ENCODE measurements around the gene FAM174C.

The FAM174C gene

GRCh38 chr19:1288833-1289685 is 13.7 kb downstream of the FAM174C start (continued):
- TF ChIP-seq ZBTB10 (tag by site-specific recombination; IDR thresholded peaks at IDR 0.05) (0 out of 2 replicates have a peak, but pooled peaks have one; percentile 40), ZNF501 (tag by site-specific recombination; IDR thresholded peaks at IDR 0.05) (no peak), HIC1 (tag by site-specific recombination; IDR thresholded peaks at IDR 0.05) (peak; percentile 69)

DNA sequence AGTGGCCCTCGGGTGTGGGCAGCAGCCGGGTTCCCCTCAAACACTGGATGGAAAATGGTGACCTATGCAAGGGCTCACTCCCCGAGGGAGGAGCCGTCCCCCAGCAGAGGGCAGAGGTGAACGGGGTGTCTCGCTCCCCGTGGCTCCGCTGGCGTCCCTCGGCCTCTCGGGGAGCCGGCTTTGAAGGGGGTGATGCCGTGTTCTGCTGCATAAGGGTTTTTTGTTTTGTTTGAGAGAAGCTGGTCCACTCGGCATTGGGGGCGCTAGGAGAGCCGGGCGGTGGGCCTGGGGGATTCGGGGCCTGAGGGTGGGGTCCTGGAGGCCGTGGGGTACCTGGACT is 14.3 kb downstream of the FAM174C start:
- ChIA-PET POLR2A (no interaction called here), CTCF (no interaction called here)
- TF ChIP-seq ZNF624 (tag by site-specific recombination; IDR thresholded peaks at IDR 0.05) (no peak), GLIS2 (tag by site-specific recombination; IDR thresholded peaks at IDR 0.05) (peak; percentile 7; the same call in 1 of the 2 replicates)
- Histone ChIP-seq H3K4me3 (ENCODE audit: low read depth, low read length) (no peak overlapping the region), H3K9me3 (ENCODE audit: control insufficient read depth, insufficient read depth, low read depth, low read length) (no peaks in the 10 kb centered on the region), H3K27ac (ENCODE audit: extremely low read depth, low read depth, low read length) (no peak overlapping the region), H3K4me1 (ENCODE audit: control insufficient read depth, insufficient read depth, low read length) (peaks cover 5% of the 10 kb centered on the region), H3K36me3 (ENCODE audit: control insufficient read depth in 2 of 2, insufficient read depth in 1 of 2, low read length in 2 of 2) (no peaks in the 10 kb centered on the region)

GRCh38 chr19:1290196-1290702 is 14.9 kb downstream of the FAM174C start:
- Histone ChIP-seq H3K27ac (ENCODE audit: extremely low read depth, low read depth, low read length) (no peak overlapping the region), H3K9me3 (ENCODE audit: control insufficient read depth, insufficient read depth, low read depth, low read length) (no peaks in the 10 kb centered on the region), H3K4me3 (ENCODE audit: low read depth, low read length) (no peak overlapping the region), H3K36me3 (ENCODE audit: control insufficient read depth in 2 of 2, insufficient read depth in 1 of 2, low read length in 2 of 2) (no peaks in the 10 kb centered on the region), H3K4me1 (ENCODE audit: control insufficient read depth, insufficient read depth, low read length) (peaks cover 5% of the 10 kb centered on the region)
- no peak for TF ChIP-seq ZNF423 (tag by site-specific recombination; IDR thresholded peaks at IDR 0.05)
- no peak for TF ChIP-seq ZNF19 (tag by site-specific recombination; IDR thresholded peaks at IDR 0.05; ENCODE audit: low read depth)
- TF ChIP-seq ZNF211 (tag by site-specific recombination; IDR thresholded peaks at IDR 0.05; ENCODE audit: low read depth) = no peak
- TF ChIP-seq GLIS2 (tag by site-specific recombination; IDR thresholded peaks at IDR 0.05) = peak; percentile 10; the same call in 1 of the 2 replicates
- TF ChIP-seq ZNF138 (tag by site-specific recombination; IDR thresholded peaks at IDR 0.05; ENCODE audit: borderline replicate concordance) = no peak
- 0 out of 2 replicates have a peak, but pooled peaks have one; percentile 5 for TF ChIP-seq ZBTB8A (tag by site-specific recombination; IDR thresholded peaks at IDR 0.05)
- TF ChIP-seq ZNF777 (tag by site-specific recombination; IDR thresholded peaks at IDR 0.05; ENCODE audit: borderline replicate concordance) = no peak
- TF ChIP-seq GFI1B (tag by site-specific recombination; IDR thresholded peaks at IDR 0.05) = no peak
- ChIA-PET CTCF (no interaction called here), POLR2A (no interaction called here)
